ENCODE measurements around the gene EARS2.

GRCh38 chr16:23506606-23506994, 50.5 kb downstream of the EARS2 start:
- TF ChIP-seq EZH2 (IDR thresholded peaks at IDR 0.05) (no peak), EZH2phosphoT487 (IDR thresholded peaks at IDR 0.05) (no peak), CTCF (IDR thresholded peaks at IDR 0.05) (no peak)
